Sigmoid colon (tissue), 7 donors: Measurements from ENCODE around the gene BEND6. TPM values are rescaled to one million over a fixed set of nuclear protein-coding genes. Genes with fewer than 3 reads are reported as not detected.

Experiments
- DNase-seq: peaks from one replicate; pipeline ENCODE4 v3.0.0-alpha.2; 2019
- H3K27ac ChIP-seq, 4 donors: fragments of 200-600 bp; sonication (generic); one replicate each; pipeline ENCODE4 v1.5.1; 2016 to 2019; ENCODE audit warnings: mild to moderate bottlenecking in 1 of 4
- H3K27me3 ChIP-seq, 3 donors: fragments of 200-600 bp; sonication (generic); one replicate each; pipeline ENCODE4 v1.5.1; 2019; ENCODE audit warnings: mild to moderate bottlenecking in 1 of 3
- H3K36me3 ChIP-seq, 4 donors: fragments of 200-600 bp; sonication (generic); one replicate each; pipeline ENCODE4 v1.5.1; 2016 to 2019
- H3K4me1 ChIP-seq, 4 donors: fragments of 200-600 bp; sonication (generic); one replicate each; pipeline ENCODE4 v1.5.1; 2017 to 2019
- H3K4me3 ChIP-seq, 4 donors: fragments of 200-600 bp; sonication (generic); one replicate each; pipeline ENCODE4 v1.5.1; 2017 to 2019; ENCODE audit warnings: mild to moderate bottlenecking in 2 of 4, moderate library complexity in 1 of 4
- H3K9me3 ChIP-seq, 4 donors: fragments of 200-600 bp in 3 of 4; sonication (generic) in 3 of 4; one replicate each; pipeline versions ENCODE4 v1.5.1 to v1.6.1; 2013 to 2019
- CTCF ChIP-seq, 4 experiments: fragments of 450-650 bp in 3 of 4; fragments of 200-600 bp in 1 of 4; IDR thresholded peaks; one replicate each; pipeline ENCODE4 v1.5.1; 2016 to 2019; ENCODE audit warnings: antibody characterized with exemption in 4 of 4, mild to moderate bottlenecking in 3 of 4, moderate library complexity in 2 of 4
- EP300 ChIP-seq, 4 donors: sonication (generic); formaldehyde crosslinking; IDR thresholded peaks; one replicate each; pipeline ENCODE4 v1.6.1; 2017; ENCODE audit warnings: antibody characterized with exemption in 4 of 4
- POLR2A ChIP-seq, 2 donors: fragments of 450-650 bp; IDR thresholded peaks; one replicate each; pipeline ENCODE4 v1.6.1; 2016; ENCODE audit warnings: antibody characterized with exemption in 2 of 2, mild to moderate bottlenecking in 2 of 2, moderate library complexity in 2 of 2
- POLR2AphosphoS5 ChIP-seq, 4 donors: sonication (generic); formaldehyde crosslinking; IDR thresholded peaks; one replicate each; pipeline ENCODE4 v1.6.1; 2017; ENCODE audit warnings: antibody characterized with exemption in 4 of 4
- WGBS, 2 donors: extraction: QIAGEN DNeasy Blood & Tissue Kit; methylation state at CpG; one replicate each; pipeline ENCODE4 v1.1.7; 2013; 5-methylcytosine and 5-hydroxymethylcytosine counted together
- intact Hi-C: fragments of 100-400 bp; cut with DNase I; formaldehyde crosslinking; loops from one replicate; pipeline ENCODE4 v1.15.1; 2023
- polyA plus RNA-seq, 3 donors: library from polyadenylated mRNA; stranded (reverse); fragments of 200-250 nt; gene quantifications; one replicate each; pipeline ENCODE4 v1.2.3, GENCODE V29; 2013
- total RNA-seq, 4 donors: library from RNA; depleted of rRNA; stranded (reverse); fragments of >200 nt; gene quantifications; one replicate each; pipeline ENCODE4 v1.1.0, GENCODE V29; 2016
- donor health status: healthy with polysubstance abuse.
- donor health status: Bipolar disorder and iron deficiency.
- donor health status: healthy.

The BEND6 gene
- 1 to 10 TPM; 1.1 to 3.0 (median 1.7) TPM for total RNA-seq
- under 1 TPM; under 0.01 to 0.34 (median 0.23) TPM for polyA plus RNA-seq

- no peaks in the 10 kb centered on the region for H3K36me3 ChIP-seq
- peaks cover 0 to 21% (median 10%) of the 10 kb centered on the region in 4 donors for H3K4me1 ChIP-seq
- H3K27ac ChIP-seq: peak within 1 kb of the TSS; percentile 59 to 81 (median 78)
- no peaks in the 10 kb centered on the region for H3K27me3 ChIP-seq
- peak within 1 kb of the TSS; percentile 46 to 71 (median 68) for H3K4me3 ChIP-seq
- intact Hi-C loops: loop anchor here (2.0 to 5.0 kb wide), 3 partner anchors 52 to 362 kb away; partner anchors contain the start of gene PRIM2
- peak; percentile 77 for DNase-seq
- 1% methylated on average over 107 of the region's 107 CpGs for WGBS, 2 donors
- TF ChIP-seq POLR2AphosphoS5 (IDR thresholded peaks at IDR 0.05): peak in 2 of 4 donors; percentile 34 to 45
- TF ChIP-seq POLR2A (IDR thresholded peaks at IDR 0.05): no peak
- no peaks in the 10 kb centered on the region for H3K9me3 ChIP-seq
Observed at GRCh38 chr6:56954403-56955170, at the start of gene BEND6. Gene BEND6 (plus strand): TSS chr6:56955107. CDS start chr6:56981811, 26,704 bp downstream.

GRCh38 chr6:56905378-56905777 lies 49.5 kb upstream of the BEND6 start:
- no peaks in the 10 kb centered on the region for H3K9me3 ChIP-seq
- no peaks in the 10 kb centered on the region for H3K27me3 ChIP-seq
- DNase-seq: no peak
- no peak overlapping the region for H3K27ac ChIP-seq
- H3K4me1 ChIP-seq: peaks cover 0 to 15% (median 10%) of the 10 kb centered on the region in 4 donors
- no peak overlapping the region for H3K4me3 ChIP-seq
- TF ChIP-seq POLR2AphosphoS5 (IDR thresholded peaks at IDR 0.05) (no peak), CTCF (IDR thresholded peaks at IDR 0.05) (no peak)
- no peaks in the 10 kb centered on the region for H3K36me3 ChIP-seq
- 92 to 98% methylated on average over 3 of the region's 3 CpGs for WGBS, 2 donors
- intact Hi-C loops: no loop called here

GRCh38 chr6:56906752-56907151 lies 48.2 kb upstream of the BEND6 start:
- WGBS, 2 donors: 73 to 84% methylated on average over 3 of the region's 3 CpGs
- H3K4me3 ChIP-seq: no peak overlapping the region
- no peaks in the 10 kb centered on the region for H3K27me3 ChIP-seq
- H3K4me1 ChIP-seq: peaks cover 0 to 15% (median 10%) of the 10 kb centered on the region in 4 donors
- H3K36me3 ChIP-seq: no peaks in the 10 kb centered on the region
- no peaks in the 10 kb centered on the region for H3K9me3 ChIP-seq
- intact Hi-C loops: no loop called here
- no peak overlapping the region for H3K27ac ChIP-seq
- DNase-seq: no peak
- TF ChIP-seq POLR2A (IDR thresholded peaks at IDR 0.05): no peak
- no peak for TF ChIP-seq POLR2AphosphoS5 (IDR thresholded peaks at IDR 0.05)
- no peak for TF ChIP-seq CTCF (IDR thresholded peaks at IDR 0.05)
- TF ChIP-seq EP300 (IDR thresholded peaks at IDR 0.05): no peak

- H3K36me3 ChIP-seq: no peaks in the 10 kb centered on the region
- H3K27ac ChIP-seq: no peak overlapping the region
- WGBS, 2 donors: 65 to 81% methylated on average over 4 of the region's 4 CpGs
- H3K27me3 ChIP-seq: no peaks in the 10 kb centered on the region
- H3K9me3 ChIP-seq: no peaks in the 10 kb centered on the region
- no peak for DNase-seq
- H3K4me3 ChIP-seq: no peak overlapping the region
- intact Hi-C loops: no loop called here
- TF ChIP-seq POLR2AphosphoS5 (IDR thresholded peaks at IDR 0.05) (no peak), CTCF (IDR thresholded peaks at IDR 0.05) (no peak), POLR2A (IDR thresholded peaks at IDR 0.05) (no peak), EP300 (IDR thresholded peaks at IDR 0.05) (no peak)
- peaks cover 0 to 7% (median 3%) of the 10 kb centered on the region in 4 donors for H3K4me1 ChIP-seq
Observed at GRCh38 chr6:56909115-56909907, 45.6 kb upstream of the BEND6 start.

GRCh38 chr6:56911847-56912246 lies 43.1 kb upstream of the BEND6 start:
- no peak for TF ChIP-seq CTCF (IDR thresholded peaks at IDR 0.05)
- no peak for TF ChIP-seq POLR2AphosphoS5 (IDR thresholded peaks at IDR 0.05)
- TF ChIP-seq EP300 (IDR thresholded peaks at IDR 0.05): no peak
- no peak for TF ChIP-seq POLR2A (IDR thresholded peaks at IDR 0.05)
- intact Hi-C loops: no loop called here
- H3K27ac ChIP-seq: no peak overlapping the region
- H3K9me3 ChIP-seq: no peaks in the 10 kb centered on the region
- no peaks in the 10 kb centered on the region for H3K4me1 ChIP-seq
- H3K36me3 ChIP-seq: no peaks in the 10 kb centered on the region
- H3K27me3 ChIP-seq: no peaks in the 10 kb centered on the region
- H3K4me3 ChIP-seq: no peak overlapping the region
- no peak for DNase-seq
- WGBS, 2 donors: 79 to 83% methylated on average over 1 of the region's 1 CpG
